ENCODE results near the gene CREM. TPM values are rescaled to one million over a fixed set of nuclear protein-coding genes. Genes with fewer than 3 reads are reported as not detected.

Gene CREM
- total and polyA plus RNA-seq, 4 donors: 26.8 to 44.7 (median 38.3) TPM

GRCh38 chr10:35129185-35129674 is 2.6 kb downstream of the CREM start:
- DNase-seq (no peak), ATAC-seq (ENCODE audit: insufficient read depth, low FRiP score) (no peak)
- H3K36me3 ChIP-seq (ENCODE audit: control insufficient read depth in 4 of 4, insufficient read depth in 4 of 4, low read length in 4 of 4): no peaks in the 10 kb centered on the region
- TF ChIP-seq CTCF (IDR thresholded peaks at IDR 0.05; ENCODE audit: control extremely low read depth, extremely low read depth): no peak
- H3K9ac ChIP-seq (ENCODE audit: insufficient read depth in 1 of 2, low read length in 2 of 2): no peak overlapping the region
- no peak overlapping the region for H3K27ac ChIP-seq (ENCODE audit: low read depth in 1 of 2, low read length in 1 of 2)
- no peaks in the 10 kb centered on the region for H3K9me3 ChIP-seq (ENCODE audit: control insufficient read depth in 4 of 4, insufficient read depth in 3 of 4, low read length in 3 of 4)
- H3K27me3 ChIP-seq (ENCODE audit: control insufficient read depth in 3 of 3, insufficient read depth in 3 of 3, low read length in 2 of 3): no peaks in the 10 kb centered on the region
- H3K4me3 ChIP-seq: no peak overlapping the region
- H3K4me1 ChIP-seq (ENCODE audit: control insufficient read depth in 5 of 5, insufficient read depth in 5 of 5, low read length in 5 of 5): peaks cover 0 to 17% (median 8%) of the 10 kb centered on the region in 5 donors
- WGBS, 2 donors: 98 to 100% methylated on average over 1 of the region's 1 CpG

DNA sequence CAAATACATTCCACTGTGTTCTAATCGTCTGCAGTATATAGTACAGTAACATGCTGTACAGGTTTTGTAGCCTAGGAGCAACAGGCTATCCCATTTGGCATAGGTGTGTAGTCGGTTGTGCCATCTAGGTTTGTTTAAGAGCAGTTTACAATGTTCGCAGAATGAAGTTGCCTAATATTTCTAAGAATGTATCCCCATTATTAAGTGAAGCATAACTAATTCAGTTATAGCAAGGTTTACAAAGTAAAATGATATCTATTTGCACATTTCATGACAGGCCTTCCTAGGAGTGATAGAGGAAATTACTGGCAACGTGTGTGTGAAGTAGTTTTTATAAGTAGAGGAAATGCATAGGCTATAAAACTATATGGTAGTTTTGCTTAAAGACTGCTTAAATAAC is 4.0 kb downstream of the CREM start:
- Histone ChIP-seq H3K36me3 (ENCODE audit: control insufficient read depth in 4 of 4, insufficient read depth in 4 of 4, low read length in 4 of 4) (no peaks in the 10 kb centered on the region), H3K27me3 (ENCODE audit: control insufficient read depth in 3 of 3, insufficient read depth in 3 of 3, low read length in 2 of 3) (no peaks in the 10 kb centered on the region), H3K27ac (ENCODE audit: low read depth in 1 of 2, low read length in 1 of 2) (no peak overlapping the region), H3K9me3 (ENCODE audit: control insufficient read depth in 4 of 4, insufficient read depth in 3 of 4, low read length in 3 of 4) (no peaks in the 10 kb centered on the region), H3K4me3 (no peak overlapping the region), H3K9ac (ENCODE audit: insufficient read depth in 1 of 2, low read length in 2 of 2) (no peak overlapping the region), H3K4me1 (ENCODE audit: control insufficient read depth in 5 of 5, insufficient read depth in 5 of 5, low read length in 5 of 5) (peaks cover 0 to 17% (median 8%) of the 10 kb centered on the region in 5 donors)
- DNase-seq (peak in 1 of 3 donors; percentile 28), ATAC-seq (ENCODE audit: insufficient read depth, low FRiP score) (no peak)
- WGBS, 2 donors: 58 to 59% methylated on average over 4 of the region's 4 CpGs
- no peak for TF ChIP-seq CTCF (IDR thresholded peaks at IDR 0.05; ENCODE audit: control extremely low read depth, extremely low read depth)

GRCh38 chr10:35132727-35133126 is 6.1 kb downstream of the CREM start:
- 94 to 95% methylated on average over 2 of the region's 2 CpGs for WGBS, 2 donors
- Histone ChIP-seq H3K9me3 (ENCODE audit: control insufficient read depth in 4 of 4, insufficient read depth in 3 of 4, low read length in 3 of 4) (no peaks in the 10 kb centered on the region), H3K27me3 (ENCODE audit: control insufficient read depth in 3 of 3, insufficient read depth in 3 of 3, low read length in 2 of 3) (no peaks in the 10 kb centered on the region), H3K9ac (ENCODE audit: insufficient read depth in 1 of 2, low read length in 2 of 2) (no peak overlapping the region), H3K4me3 (no peak overlapping the region), H3K4me1 (ENCODE audit: control insufficient read depth in 5 of 5, insufficient read depth in 5 of 5, low read length in 5 of 5) (peaks cover 0 to 15% (median 11%) of the 10 kb centered on the region in 5 donors), H3K27ac (ENCODE audit: low read depth in 1 of 2, low read length in 1 of 2) (no peak overlapping the region), H3K36me3 (ENCODE audit: control insufficient read depth in 4 of 4, insufficient read depth in 4 of 4, low read length in 4 of 4) (no peaks in the 10 kb centered on the region)
- DNase-seq: no peak
- no peak for ATAC-seq (ENCODE audit: insufficient read depth, low FRiP score)
- no peak for TF ChIP-seq CTCF (IDR thresholded peaks at IDR 0.05; ENCODE audit: control extremely low read depth, extremely low read depth)

DNA sequence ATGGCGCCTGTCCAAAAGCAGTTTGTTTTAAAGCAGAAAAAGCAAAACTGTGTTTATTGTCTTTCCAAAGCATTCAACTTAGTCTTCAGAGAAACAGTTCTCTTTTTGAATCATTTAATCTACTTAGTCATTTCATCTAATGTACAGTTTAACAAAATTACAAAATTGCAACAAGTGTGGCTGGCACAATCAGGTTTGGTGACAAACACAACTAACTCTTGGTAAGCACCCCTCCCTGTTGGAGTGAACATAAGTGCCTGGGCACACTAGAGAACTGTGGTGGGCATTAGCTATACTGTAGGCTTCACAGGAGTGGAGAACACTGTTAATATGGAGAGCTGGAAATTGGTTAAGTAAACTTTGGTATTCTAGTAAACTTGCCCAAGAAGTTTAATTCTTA is 6.9 kb downstream of the CREM start:
- DNase-seq: no peak
- Histone ChIP-seq H3K36me3 (ENCODE audit: control insufficient read depth in 4 of 4, insufficient read depth in 4 of 4, low read length in 4 of 4) (no peaks in the 10 kb centered on the region), H3K27me3 (ENCODE audit: control insufficient read depth in 3 of 3, insufficient read depth in 3 of 3, low read length in 2 of 3) (no peaks in the 10 kb centered on the region), H3K27ac (ENCODE audit: low read depth in 1 of 2, low read length in 1 of 2) (no peak overlapping the region), H3K4me3 (no peak overlapping the region), H3K4me1 (ENCODE audit: control insufficient read depth in 5 of 5, insufficient read depth in 5 of 5, low read length in 5 of 5) (peaks cover 0 to 11% (median 7%) of the 10 kb centered on the region in 5 donors), H3K9me3 (ENCODE audit: control insufficient read depth in 4 of 4, insufficient read depth in 3 of 4, low read length in 3 of 4) (no peaks in the 10 kb centered on the region), H3K9ac (ENCODE audit: insufficient read depth in 1 of 2, low read length in 2 of 2) (no peak overlapping the region)
- WGBS, 2 donors: 64 to 98% methylated on average over 1 of the region's 1 CpG
- ATAC-seq (ENCODE audit: insufficient read depth, low FRiP score): no peak
- no peak for TF ChIP-seq CTCF (IDR thresholded peaks at IDR 0.05; ENCODE audit: control extremely low read depth, extremely low read depth)
